ENCODE data around the gene SPATA6L. TPM values are rescaled to one million over a fixed set of nuclear protein-coding genes. Genes with fewer than 3 reads are reported as not detected.

The SPATA6L gene
- total and polyA plus RNA-seq, 9 of the 15 experiments (the other 6 are each of a cell fraction or from before 2014, with no cell fraction given) = 0.03 to 1.00 (median 0.08) TPM; not detected in 4

DNA sequence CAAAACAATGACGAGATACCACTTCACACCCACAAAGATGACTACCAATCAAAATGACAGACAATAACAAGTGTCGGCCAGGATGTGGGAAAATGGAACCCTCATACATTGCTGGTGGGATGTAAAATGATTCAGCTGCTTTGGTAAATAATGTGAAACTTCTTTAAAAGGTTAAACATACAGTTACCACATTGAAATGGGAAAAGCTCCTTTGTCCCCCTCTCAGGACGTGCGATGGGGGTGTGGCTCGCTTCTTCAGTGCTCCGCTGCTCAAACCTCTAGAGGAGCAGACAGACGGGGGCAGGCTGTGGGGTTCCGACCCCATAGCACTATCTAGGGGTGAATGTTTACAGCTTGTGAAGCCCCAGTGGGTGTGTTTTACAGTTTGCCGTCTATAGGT is 12.2 kb downstream of the SPATA6L start:
- CTCF ChIA-PET (ENCODE audit: low intra/inter-chr PET ratio) = no interaction called here
- Histone ChIP-seq H4K20me1 (replicated peaks; ENCODE audit: control insufficient read depth, insufficient read depth, low read length) (no peaks in the 10 kb centered on the region), H3K36me3 (ENCODE audit: control insufficient read depth, insufficient read depth, low read length) (no peaks in the 10 kb centered on the region), H3K4me3 (no peak overlapping the region), H3K27me3 (ENCODE audit: control insufficient read depth in 2 of 2, insufficient read depth in 2 of 2, low read length in 2 of 2) (peaks cover 0 to 9% of the 10 kb centered on the region in 2 experiments; a peak in 3 of 5 replicates), H2AFZ (ENCODE audit: low read depth, low read length) (peak overlapping the region; percentile 22; the same call in 1 of the 2 replicates), H3K4me2 (ENCODE audit: insufficient read depth, low read length) (peak overlapping the region; percentile 32), H3K9ac (ENCODE audit: insufficient read depth in 1 of 2, low read depth in 2 of 2, low read length in 2 of 2) (no peak overlapping the region), H3K79me2 (ENCODE audit: control insufficient read depth, insufficient read depth, low read length) (no peaks in the 10 kb centered on the region), H3K9me1 (ENCODE audit: control insufficient read depth, insufficient read depth, low read length) (no peaks in the 10 kb centered on the region), H3K27ac (ENCODE audit: extremely low read depth, low read depth, low read length) (no peak overlapping the region), H3K9me3 (replicated peaks; ENCODE audit: control insufficient read depth, insufficient read depth, low read depth, low read length) (no peaks in the 10 kb centered on the region), H3K4me1 (replicated peaks in 1 of 2; ENCODE audit: control insufficient read depth in 2 of 2, insufficient read depth in 2 of 2, low read length in 2 of 2) (no peaks in the 10 kb centered on the region)
- WGBS (ENCODE audit: insufficient coverage, low coverage, missing lambda C conversion rate) = 12% methylated on average over 9 of the region's 9 CpGs
- no TSS peak for BruUV-seq (replicated peaks)
- in situ Hi-C loops (cut with MboI) = no loop called here
- FAIRE-seq (no peak), DNase-seq (ENCODE audit: extremely low read depth in 1 of 4, low spot score in 3 of 4) (no peak), ATAC-seq (no peak)
- intact Hi-C loops (cut with micrococcal nuclease) = no loop called here
- TF ChIP-seq NFE2 (IDR thresholded peaks at IDR 0.05; ENCODE audit: low read depth) (no peak), E2F1 (CRISPR knock-in tag; IDR thresholded peaks at IDR 0.05) (no peak), THRA (IDR thresholded peaks at IDR 0.05) (no peak), ZNF644 (tag; IDR thresholded peaks at IDR 0.05; ENCODE audit: low read depth) (no peak), TAF9B (IDR thresholded peaks at IDR 0.05; ENCODE audit: partially characterized antibody) (no peak), PHB2 (IDR thresholded peaks at IDR 0.05; ENCODE audit: low read depth) (no peak), CLOCK (CRISPR knock-in tag; IDR thresholded peaks at IDR 0.05; ENCODE audit: borderline replicate concordance) (no peak), ZFP30 (CRISPR knock-in tag; IDR thresholded peaks at IDR 0.05; ENCODE audit: borderline replicate concordance) (no peak), ZNF23 (CRISPR knock-in tag; IDR thresholded peaks at IDR 0.05) (no peak), SMC3 (conservative IDR thresholded peaks at IDR 0.05; ENCODE audit: insufficient read depth, low read depth, low read length) (no peak), ZNF217 (CRISPR knock-in tag; IDR thresholded peaks at IDR 0.05) (no peak), HMGN3 (IDR thresholded peaks at IDR 0.05; ENCODE audit: borderline replicate concordance, extremely low read depth, insufficient read length, low read depth, low read length) (no peak)
- POLR2A ChIA-PET = no interaction called here

All from K562 (cell line).